Neural cell (in vitro differentiated cells): ENCODE data around the gene ZNF384. TPM values are rescaled to one million over a fixed set of nuclear protein-coding genes. Genes with fewer than 3 reads are reported as not detected.

Experiments
- H2AFZ ChIP-seq: fragments of 200-600, 300-800 bp; sonication (generic), shearing (Covaris generic); 2 replicates; pipeline ENCODE4 v1.6.0; 2014; ENCODE audit warnings: low read depth, mild to moderate bottlenecking, antibody characterized with exemption, low read length, moderate library complexity
- H3F3A ChIP-seq: fragments of 200-600 bp; shearing (Covaris generic); 2 replicates; pipeline ENCODE4 v1.6.1; 2016; ENCODE audit warnings: mild to moderate bottlenecking, moderate library complexity, mixed read lengths, antibody characterized with exemption, low read length; ENCODE audit not compliant: insufficient read depth, poor library complexity, severe bottlenecking
- H3K27ac ChIP-seq: fragments of 200-600, 300-800 bp; sonication (generic), shearing (Covaris generic); 2 replicates; pipeline ENCODE4 v1.5.1; 2014; ENCODE audit warnings: mild to moderate bottlenecking, low read length, moderate library complexity
- H3K27me3 ChIP-seq: fragments of 300-800, 200-600 bp; sonication (generic), shearing (Covaris generic); 2 replicates; pipeline ENCODE4 v1.6.0; 2014; ENCODE audit warnings: mild to moderate bottlenecking, low read depth, low read length, moderate library complexity; ENCODE audit not compliant: insufficient read depth
- H3K36me3 ChIP-seq: fragments of 300-800, 200-600 bp; sonication (generic), shearing (Covaris generic); 2 replicates; pipeline ENCODE4 v1.5.1; 2014; ENCODE audit warnings: mild to moderate bottlenecking, antibody characterized with exemption, low read length, moderate library complexity; ENCODE audit not compliant: insufficient read depth
- H3K4me2 ChIP-seq: fragments of 300-800, 200-600 bp; sonication (generic), shearing (Covaris generic); 2 replicates; pipeline ENCODE4 v1.6.0; 2014; ENCODE audit warnings: mild to moderate bottlenecking, low read length
- H3K4me3 ChIP-seq: fragments of 300-800, 200-600 bp; sonication (generic), shearing (Covaris generic); 2 replicates; pipeline ENCODE4 v1.5.1; 2014; ENCODE audit warnings: mild to moderate bottlenecking, low read length, moderate library complexity
- H3K79me2 ChIP-seq: fragments of 200-600 bp; shearing (Covaris generic); replicated peaks from 2 replicates; pipeline ENCODE4 v1.6.0; 2014; ENCODE audit warnings: mild to moderate bottlenecking, low read length, moderate library complexity; ENCODE audit not compliant: insufficient read depth
- H3K9ac ChIP-seq: fragments of 300-800, 200-600 bp; sonication (generic), shearing (Covaris generic); 2 replicates; pipeline ENCODE4 v1.6.1; 2016; ENCODE audit warnings: mild to moderate bottlenecking, low read length, mixed read lengths
- H3K9me2 ChIP-seq: fragments of 200-600 bp; shearing (Covaris generic); 2 replicates; pipeline ENCODE4 v1.6.1; 2016; ENCODE audit warnings: mild to moderate bottlenecking, low read length, mixed read lengths; ENCODE audit not compliant: insufficient read depth
- H3K9me3 ChIP-seq: fragments of 200-600, 300-800 bp; sonication (generic), shearing (Covaris generic); 2 replicates; pipeline ENCODE4 v1.6.1; 2016; ENCODE audit warnings: mild to moderate bottlenecking, mixed run types, low read length, moderate library complexity, mixed read lengths
- H4K20me1 ChIP-seq: fragments of 200-600 bp; shearing (Covaris generic); 2 replicates; pipeline ENCODE4 v1.6.1; 2016; ENCODE audit warnings: mild to moderate bottlenecking, mixed run types; ENCODE audit not compliant: insufficient read depth
- EP300 ChIP-seq: fragments of 450-650 bp; conservative IDR thresholded peaks from 2 replicates; pipeline ENCODE4 v1.6.1; 2014; ENCODE audit warnings: antibody characterized with exemption, mild to moderate bottlenecking, moderate library complexity; ENCODE audit not compliant: poor library complexity, severe bottlenecking
- EZH2 ChIP-seq: fragments of 200-600, 300-800 bp; shearing (Covaris generic), sonication (generic); IDR thresholded peaks from 2 replicates; pipeline ENCODE4 v1.6.1; 2014; ENCODE audit warnings: antibody characterized with exemption, low read length, borderline replicate concordance, mild to moderate bottlenecking; ENCODE audit not compliant: insufficient read depth, poor library complexity, severe bottlenecking
- MXI1 ChIP-seq: fragments of 450-650 bp; conservative IDR thresholded peaks from 2 replicates; pipeline ENCODE4 v1.6.1; 2014; ENCODE audit warnings: antibody characterized with exemption, mild to moderate bottlenecking; ENCODE audit not compliant: poor library complexity, severe bottlenecking
- POLR2AphosphoS5 ChIP-seq: IDR thresholded peaks from 2 replicates; pipeline ENCODE4 v1.6.1; 2012
- RAD21 ChIP-seq: fragments of 450-650 bp; conservative IDR thresholded peaks from 2 replicates; pipeline ENCODE4 v1.6.1; 2014; ENCODE audit warnings: antibody characterized with exemption, mild to moderate bottlenecking, moderate library complexity
- REST ChIP-seq: IDR thresholded peaks from 2 replicates; pipeline ENCODE4 v1.6.1; 2012; ENCODE audit warnings: borderline replicate concordance
- SMC3 ChIP-seq: fragments of 450-650 bp; conservative IDR thresholded peaks from 2 replicates; pipeline ENCODE4 v1.6.1; 2014; ENCODE audit warnings: antibody characterized with exemption, mild to moderate bottlenecking, moderate library complexity; ENCODE audit not compliant: poor library complexity
- TAF1 ChIP-seq: IDR thresholded peaks from 2 replicates; pipeline ENCODE4 v1.6.1; 2012; ENCODE audit warnings: low read depth
- polyA plus RNA-seq: library from polyadenylated mRNA; depleted of rRNA; stranded (reverse); fragments of >200 nt; gene quantifications from 2 replicates; pipeline ENCODE4 v1.2.3, GENCODE V29; 2014
- TF ChIP-seq, protein P1 (sequence below): fragments of 450-650 bp; IDR thresholded peaks from 2 replicates; pipeline ENCODE4 v1.5.1; 2014; ENCODE audit warnings: antibody characterized with exemption, mild to moderate bottlenecking, moderate library complexity; ENCODE audit not compliant: poor library complexity, severe bottlenecking

Gene ZNF384
- polyA plus RNA-seq, 1 donor from 2014 or later = 25.8 TPM

DNA sequence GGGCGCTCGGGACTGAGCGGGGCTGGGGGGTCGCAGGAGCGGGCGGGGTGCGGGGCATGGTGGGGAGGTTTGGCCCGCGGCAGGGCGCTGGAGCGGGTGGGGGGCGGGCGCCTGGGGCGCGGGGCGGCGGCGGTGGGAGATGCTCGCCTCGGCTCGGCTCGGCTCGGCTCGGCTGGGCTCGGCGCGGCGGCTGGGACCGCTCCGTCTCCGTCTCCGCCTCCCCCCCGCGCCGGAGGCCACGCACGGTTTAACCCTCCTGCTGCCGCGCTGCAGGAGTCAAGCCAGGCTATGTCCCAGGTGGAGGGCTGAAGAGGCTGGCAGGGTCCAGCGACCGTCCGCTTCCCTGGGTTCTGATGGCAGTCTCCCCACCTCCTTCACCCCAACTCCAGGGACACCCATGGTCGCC lies 11.5 kb upstream of the ZNF384 start, which contains the start of gene PIANP:
PIANP (minus strand) TSS at position 170 of the 406 bp plus-strand sequence. CDS start 2,754 bp downstream, outside the sequence.
- Histone ChIP-seq H3K27me3 (no peaks in the 10 kb centered on the region), H4K20me1 (no peaks in the 10 kb centered on the region), H3K36me3 (no peaks in the 10 kb centered on the region), H3K9me3 (no peaks in the 10 kb centered on the region), H3K9me2 (no peaks in the 10 kb centered on the region), H2AFZ (peak within 1 kb of the TSS; percentile 80), H3K4me2 (peak within 1 kb of the TSS; percentile 91), H3K79me2 (peaks cover 8% of the 10 kb centered on the region), H3K27ac (peak within 1 kb of the TSS; percentile 77), H3K4me3 (peak within 1 kb of the TSS; percentile 97), H3F3A (no peaks in the 10 kb centered on the region), H3K9ac (peak within 1 kb of the TSS; percentile 96)
- TF ChIP-seq SMC3 = peak; percentile 36
- no peak for TF ChIP-seq TAF1
- no peak for TF ChIP-seq RAD21
- no peak for TF ChIP-seq EP300
- no peak for TF ChIP-seq POLR2AphosphoS5
- TF ChIP-seq EZH2 = no peak
- TF ChIP-seq REST = no peak
- TF ChIP-seq, protein P1, sequence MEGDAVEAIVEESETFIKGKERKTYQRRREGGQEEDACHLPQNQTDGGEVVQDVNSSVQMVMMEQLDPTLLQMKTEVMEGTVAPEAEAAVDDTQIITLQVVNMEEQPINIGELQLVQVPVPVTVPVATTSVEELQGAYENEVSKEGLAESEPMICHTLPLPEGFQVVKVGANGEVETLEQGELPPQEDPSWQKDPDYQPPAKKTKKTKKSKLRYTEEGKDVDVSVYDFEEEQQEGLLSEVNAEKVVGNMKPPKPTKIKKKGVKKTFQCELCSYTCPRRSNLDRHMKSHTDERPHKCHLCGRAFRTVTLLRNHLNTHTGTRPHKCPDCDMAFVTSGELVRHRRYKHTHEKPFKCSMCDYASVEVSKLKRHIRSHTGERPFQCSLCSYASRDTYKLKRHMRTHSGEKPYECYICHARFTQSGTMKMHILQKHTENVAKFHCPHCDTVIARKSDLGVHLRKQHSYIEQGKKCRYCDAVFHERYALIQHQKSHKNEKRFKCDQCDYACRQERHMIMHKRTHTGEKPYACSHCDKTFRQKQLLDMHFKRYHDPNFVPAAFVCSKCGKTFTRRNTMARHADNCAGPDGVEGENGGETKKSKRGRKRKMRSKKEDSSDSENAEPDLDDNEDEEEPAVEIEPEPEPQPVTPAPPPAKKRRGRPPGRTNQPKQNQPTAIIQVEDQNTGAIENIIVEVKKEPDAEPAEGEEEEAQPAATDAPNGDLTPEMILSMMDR = no peak
- TF ChIP-seq MXI1 = no peak

DNA sequence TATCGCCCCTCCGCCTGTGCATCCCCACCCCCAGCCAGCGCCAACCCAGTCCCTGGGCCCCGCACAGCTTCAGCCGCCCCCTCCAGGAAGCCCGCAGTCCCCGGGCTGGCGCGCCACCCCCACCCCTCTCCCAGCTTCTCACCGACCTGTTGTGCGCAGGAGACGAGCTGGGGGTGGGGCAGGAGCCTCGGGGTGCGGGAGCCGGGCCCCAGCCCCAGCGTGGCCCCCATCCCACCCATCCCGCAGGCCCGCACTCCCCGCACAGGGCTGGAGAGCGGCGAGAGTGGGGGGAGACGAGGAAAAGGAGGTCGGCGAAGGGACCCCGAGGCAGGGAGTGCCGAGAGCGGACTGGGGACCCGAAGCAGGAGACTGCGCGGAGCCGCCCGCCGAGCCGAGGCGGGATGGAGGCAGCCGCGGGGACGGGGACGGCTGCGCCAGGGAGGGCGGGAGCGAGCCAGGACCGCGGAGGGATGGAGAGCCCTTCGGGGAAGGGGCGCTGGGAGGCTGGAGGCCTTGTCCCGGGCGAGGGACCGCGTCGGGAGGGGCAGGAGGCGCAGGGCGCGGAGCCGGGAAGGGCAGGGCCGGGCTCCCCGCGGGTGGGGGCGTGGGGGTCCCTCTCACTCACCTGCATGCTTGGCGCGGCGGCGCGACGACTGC lies 10.9 kb upstream of the ZNF384 start:
- Histone ChIP-seq H3K9ac (peak overlapping the region; percentile 96), H3K9me2 (no peaks in the 10 kb centered on the region), H4K20me1 (no peaks in the 10 kb centered on the region), H2AFZ (peak overlapping the region; percentile 80), H3K36me3 (no peaks in the 10 kb centered on the region), H3K4me2 (peak overlapping the region; percentile 88), H3K79me2 (peaks cover 8% of the 10 kb centered on the region), H3F3A (no peaks in the 10 kb centered on the region), H3K9me3 (no peaks in the 10 kb centered on the region), H3K4me3 (peak overlapping the region; percentile 97), H3K27me3 (no peaks in the 10 kb centered on the region), H3K27ac (peak overlapping the region; percentile 77)
- TF ChIP-seq SMC3 = no peak
- peak; percentile 29 for TF ChIP-seq REST
- TF ChIP-seq, protein P1 = no peak
- TF ChIP-seq MXI1 = peak; percentile 22
- TF ChIP-seq TAF1 = peak; percentile 53
- no peak for TF ChIP-seq EP300
- no peak for TF ChIP-seq EZH2
- no peak for TF ChIP-seq RAD21
- peak; percentile 3 for TF ChIP-seq POLR2AphosphoS5
